Caco-2 (cell line): Measurements from ENCODE around the gene DNASE2. TPM values are rescaled to one million over a fixed set of nuclear protein-coding genes. Genes with fewer than 3 reads are reported as not detected.

Experiments
- BruUV-seq: library from RNA; stranded (reverse); fragments of 400-500 nt; replicated peaks from 2 replicates; lab custom pipeline; 2021; lab: Mats Ljungman, UMichigan
- CTCF ChIA-PET: fragments of 300-600 bp; sonication (Branson Sonifier 250); formaldehyde crosslinking; loops from one replicate; lab custom pipeline; 2022; ENCODE audit warnings: antibody characterized with exemption; lab: Charles Lee
- POLR2A ChIA-PET: fragments of 300-600 bp; sonication (Branson Sonifier 250); formaldehyde crosslinking; loops from one replicate; lab custom pipeline; 2022; ENCODE audit warnings: antibody characterized with exemption; lab: Charles Lee
- DNase-seq, 2 experiments: peaks; one replicate each; pipeline versions ENCODE4 v3.0.0 to v3.0.0-alpha.2; 2020 to 2022
- H3K27me3 ChIP-seq: replicated peaks from 2 replicates; pipeline ENCODE4 v1.6.0; 2011; ENCODE audit warnings: low read length; ENCODE audit not compliant: control insufficient read depth, insufficient read depth
- H3K36me3 ChIP-seq: 2 replicates; pipeline ENCODE4 v1.5.1; 2011; ENCODE audit warnings: low read length; ENCODE audit not compliant: control insufficient read depth, insufficient read depth
- H3K4me1 ChIP-seq: fragments of 250-450 bp; sonication (Bioruptor Pico); 2 replicates; pipeline ENCODE4 v1.5.1; 2020; ENCODE audit warnings: mild to moderate bottlenecking
- H3K4me3 ChIP-seq: 2 replicates; pipeline ENCODE4 v1.5.1; 2011; ENCODE audit warnings: low read depth, mild to moderate bottlenecking, control low read depth, low read length
- H3K9me3 ChIP-seq: fragments of 250-450 bp; sonication (Bioruptor Pico); 2 replicates; pipeline ENCODE4 v1.5.1; 2020; ENCODE audit warnings: mild to moderate bottlenecking, moderate library complexity
- H3K27ac Mint-ChIP-seq: one replicate; pipeline ENCODE4 v1.8.0; 2022; ENCODE audit warnings: mixed read lengths; ENCODE audit not compliant: unreplicated experiment
- H3K27me3 Mint-ChIP-seq: one replicate; pipeline ENCODE4 v1.8.0; 2022; ENCODE audit warnings: mixed read lengths; ENCODE audit not compliant: insufficient read depth, unreplicated experiment
- H3K36me3 Mint-ChIP-seq: one replicate; pipeline ENCODE4 v1.8.0; 2022; ENCODE audit warnings: mild to moderate bottlenecking, mixed read lengths; ENCODE audit not compliant: insufficient read depth, unreplicated experiment
- H3K4me1 Mint-ChIP-seq: one replicate; pipeline ENCODE4 v1.8.0; 2022; ENCODE audit warnings: low read depth, mixed read lengths; ENCODE audit not compliant: unreplicated experiment
- H3K4me3 Mint-ChIP-seq: one replicate; pipeline ENCODE4 v1.8.0; 2022; ENCODE audit warnings: mild to moderate bottlenecking, moderate library complexity, mixed read lengths; ENCODE audit not compliant: unreplicated experiment
- H3K9me3 Mint-ChIP-seq: one replicate; pipeline ENCODE4 v1.8.0; 2022; ENCODE audit warnings: mixed read lengths; ENCODE audit not compliant: unreplicated experiment
- intact Hi-C: fragments of 100-400 bp; cut with micrococcal nuclease; formaldehyde crosslinking; loops from one replicate; pipeline ENCODE4 v1.10.0; 2022; ENCODE audit not compliant: unreplicated experiment
- total RNA-seq: library from RNA; stranded (reverse); gene quantifications from 2 replicates; pipeline ENCODE4 v1.2.3, GENCODE V29; 2022
- TF ChIP-seq, protein P1 (sequence below), 2 experiments: fragments of 200-600 bp in 1 of 2; IDR thresholded peaks; 1 replicate in 1 of 2; 2 replicates in 1 of 2; pipeline versions ENCODE4 v1.5.1 to v1.8.0; 2011 to 2022; ENCODE audit warnings: antibody characterized with exemption in 1 of 2, control low read depth in 1 of 2, inconsistent platforms in 1 of 2, low read depth in 1 of 2, low read length in 1 of 2, mild to moderate bottlenecking in 1 of 2, moderate library complexity in 1 of 2; ENCODE audit not compliant: insufficient read depth in 1 of 2, severe bottlenecking in 1 of 2, unreplicated experiment in 1 of 2

Gene DNASE2
- total RNA-seq, 1 experiment from 2014 or later = 3.8 TPM

- Mint-ChIP-seq H3K27me3 (peaks cover 21% of the 10 kb centered on the region), H3K4me3 (peak overlapping the region; percentile 63), H3K27ac (no peak overlapping the region), H3K9me3 (no peaks in the 10 kb centered on the region), H3K4me1 (peaks cover 14% of the 10 kb centered on the region), H3K36me3 (peaks cover 11% of the 10 kb centered on the region)
- TF ChIP-seq, protein P1, sequence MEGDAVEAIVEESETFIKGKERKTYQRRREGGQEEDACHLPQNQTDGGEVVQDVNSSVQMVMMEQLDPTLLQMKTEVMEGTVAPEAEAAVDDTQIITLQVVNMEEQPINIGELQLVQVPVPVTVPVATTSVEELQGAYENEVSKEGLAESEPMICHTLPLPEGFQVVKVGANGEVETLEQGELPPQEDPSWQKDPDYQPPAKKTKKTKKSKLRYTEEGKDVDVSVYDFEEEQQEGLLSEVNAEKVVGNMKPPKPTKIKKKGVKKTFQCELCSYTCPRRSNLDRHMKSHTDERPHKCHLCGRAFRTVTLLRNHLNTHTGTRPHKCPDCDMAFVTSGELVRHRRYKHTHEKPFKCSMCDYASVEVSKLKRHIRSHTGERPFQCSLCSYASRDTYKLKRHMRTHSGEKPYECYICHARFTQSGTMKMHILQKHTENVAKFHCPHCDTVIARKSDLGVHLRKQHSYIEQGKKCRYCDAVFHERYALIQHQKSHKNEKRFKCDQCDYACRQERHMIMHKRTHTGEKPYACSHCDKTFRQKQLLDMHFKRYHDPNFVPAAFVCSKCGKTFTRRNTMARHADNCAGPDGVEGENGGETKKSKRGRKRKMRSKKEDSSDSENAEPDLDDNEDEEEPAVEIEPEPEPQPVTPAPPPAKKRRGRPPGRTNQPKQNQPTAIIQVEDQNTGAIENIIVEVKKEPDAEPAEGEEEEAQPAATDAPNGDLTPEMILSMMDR (IDR thresholded peaks at IDR 0.05; ENCODE audit: insufficient read depth in 1 of 2, low read depth in 1 of 2, low read length in 1 of 2, severe bottlenecking in 1 of 2, unreplicated experiment in 1 of 2) = no peak
- CTCF ChIA-PET = no interaction called here
- BruUV-seq = no TSS peak
- intact Hi-C loops = loop anchor here (5.0 kb wide), 1 partner anchor 33 kb away; the partner anchor contains the start of genes PRDX2 and THSD8
- DNase-seq = peak; percentile 42 to 52
- Histone ChIP-seq H3K4me3 (no peak overlapping the region), H3K36me3 (no peaks in the 10 kb centered on the region), H3K9me3 (no peaks in the 10 kb centered on the region), H3K4me1 (peaks cover 16% of the 10 kb centered on the region), H3K27me3 (no peaks in the 10 kb centered on the region)
- POLR2A ChIA-PET = no interaction called here
Measured at GRCh38 chr19:12834976-12835757, 46.1 kb downstream of the DNASE2 start.

DNA sequence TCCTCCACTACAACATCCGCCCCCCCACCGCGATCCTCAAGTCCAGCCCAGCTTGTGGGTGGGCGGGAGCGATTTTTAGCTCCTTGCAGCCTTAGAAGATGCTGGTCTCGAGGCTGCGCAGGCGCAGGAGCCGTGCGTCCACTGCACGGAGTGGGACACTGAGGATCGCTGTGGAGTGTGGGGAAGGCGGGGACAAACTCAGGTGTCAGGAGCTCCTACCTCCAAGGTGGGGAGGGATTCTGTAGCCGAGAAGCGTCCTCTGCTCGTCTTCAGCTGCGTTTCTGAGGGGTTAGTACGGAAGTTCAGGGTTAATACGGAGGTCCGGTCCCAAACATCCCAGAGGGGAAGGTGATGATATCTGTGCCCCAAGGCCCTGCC lies 46.7 kb downstream of the DNASE2 start, which contains the start of gene RTBDN:
Gene RTBDN (minus strand): TSS at position 14 of the 378 bp plus-strand sequence. CDS start 4,600 bp downstream, outside the sequence.
- no TSS peak for BruUV-seq
- Histone ChIP-seq H3K4me1 (peaks cover 16% of the 10 kb centered on the region), H3K4me3 (peak within 1 kb of the TSS; percentile 66), H3K9me3 (no peaks in the 10 kb centered on the region), H3K27me3 (no peaks in the 10 kb centered on the region), H3K36me3 (no peaks in the 10 kb centered on the region)
- Mint-ChIP-seq H3K4me1 (peaks cover 14% of the 10 kb centered on the region), H3K36me3 (peaks cover 11% of the 10 kb centered on the region), H3K4me3 (peak within 1 kb of the TSS; percentile 63), H3K27me3 (peaks cover 20% of the 10 kb centered on the region), H3K9me3 (no peaks in the 10 kb centered on the region), H3K27ac (no peak within 1 kb of the TSS)
- ChIA-PET POLR2A (no interaction called here), CTCF (interaction anchor here (0.6 kb wide), 1 partner anchor 34 kb away, joined by 3 read pairs; no protein-coding TSS in a partner anchor)
- DNase-seq = no peak
- intact Hi-C loops = no loop called here
- TF ChIP-seq, protein P1 (IDR thresholded peaks at IDR 0.05; ENCODE audit: insufficient read depth in 1 of 2, low read depth in 1 of 2, low read length in 1 of 2, severe bottlenecking in 1 of 2, unreplicated experiment in 1 of 2) = no peak

GRCh38 chr19:12833738-12834565 lies 47.3 kb downstream of the DNASE2 start:
- Mint-ChIP-seq H3K9me3 (no peaks in the 10 kb centered on the region), H3K27me3 (peaks cover 15% of the 10 kb centered on the region), H3K4me1 (peaks cover 14% of the 10 kb centered on the region), H3K36me3 (peaks cover 11% of the 10 kb centered on the region), H3K27ac (no peak overlapping the region), H3K4me3 (peak overlapping the region; percentile 63)
- H3K36me3 ChIP-seq = no peaks in the 10 kb centered on the region
- CTCF ChIA-PET = interaction anchor here (0.6 kb wide), 1 partner anchor 33 kb away, joined by 3 read pairs; no protein-coding TSS in a partner anchor
- DNase-seq = peak in 1 of 2 experiments; percentile 41
- peaks cover 16% of the 10 kb centered on the region for H3K4me1 ChIP-seq
- no TSS peak for BruUV-seq
- no peaks in the 10 kb centered on the region for H3K9me3 ChIP-seq
- TF ChIP-seq, protein P1 (IDR thresholded peaks at IDR 0.05; ENCODE audit: insufficient read depth in 1 of 2, low read depth in 1 of 2, low read length in 1 of 2, severe bottlenecking in 1 of 2, unreplicated experiment in 1 of 2) = peak in 1 of 2 experiments; percentile 14
- peak overlapping the region; percentile 66 for H3K4me3 ChIP-seq
- H3K27me3 ChIP-seq = no peaks in the 10 kb centered on the region
- POLR2A ChIA-PET = no interaction called here
- intact Hi-C loops = no loop called here
